ENCODE results near the gene SMIM24.
"Not testable (repeated sequence)": the region's sequence is repeated elsewhere in the genome, so short reads cannot be mapped to it uniquely, and the experiment has no call there.

SMIM24 gene

DNA sequence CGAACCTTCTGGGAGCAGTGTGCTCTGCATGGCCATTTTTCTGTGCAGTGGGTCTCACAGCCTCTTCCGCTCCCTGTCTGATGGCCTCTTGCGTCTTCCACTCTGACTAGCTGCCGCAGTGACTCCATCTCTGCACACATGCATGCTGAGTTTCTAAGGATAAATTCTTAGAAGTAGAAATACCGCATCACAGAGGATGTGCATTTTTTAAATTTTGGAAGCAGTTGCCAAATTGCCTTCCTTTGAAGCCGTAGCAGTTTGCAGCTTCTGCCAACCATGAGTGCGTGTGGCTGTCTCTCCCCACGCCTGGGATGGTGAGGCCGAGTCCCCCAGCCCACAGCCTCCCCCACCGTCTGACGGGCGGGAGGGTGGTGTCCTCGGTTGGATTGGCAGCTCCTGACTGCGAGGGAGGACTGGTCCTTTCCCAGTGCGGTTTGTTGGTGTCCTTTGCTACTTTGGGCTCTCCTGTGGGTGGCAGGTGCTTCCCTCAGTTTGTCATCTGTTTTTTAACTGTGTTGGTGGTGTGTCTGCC lies 35.6 kb upstream of the SMIM24 start:
- DNase-seq (ENCODE audit: extremely low read depth in 1 of 2, low read depth in 1 of 2): no peak

DNA sequence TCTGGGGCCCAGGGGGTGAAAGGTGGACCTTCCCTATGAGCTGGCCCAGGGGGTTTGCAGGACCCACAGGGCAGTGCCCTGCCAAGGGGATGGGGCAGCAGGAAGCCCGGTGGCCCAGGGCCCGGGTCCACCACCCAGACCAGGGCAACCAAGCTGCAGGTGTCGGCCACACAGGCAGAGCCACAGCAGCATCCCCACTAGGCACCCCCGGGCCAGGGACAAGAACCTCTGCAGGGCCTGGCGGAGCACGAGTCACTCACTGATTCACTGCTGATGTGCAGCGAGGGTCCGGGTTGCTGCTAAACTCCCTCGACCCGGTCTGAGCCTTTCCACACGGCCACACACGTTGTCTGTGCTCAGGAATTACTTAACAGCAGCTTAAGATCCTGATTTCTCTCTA lies 34.6 kb upstream of the SMIM24 start:
- no peak for DNase-seq (ENCODE audit: extremely low read depth in 1 of 2, low read depth in 1 of 2)

DNA sequence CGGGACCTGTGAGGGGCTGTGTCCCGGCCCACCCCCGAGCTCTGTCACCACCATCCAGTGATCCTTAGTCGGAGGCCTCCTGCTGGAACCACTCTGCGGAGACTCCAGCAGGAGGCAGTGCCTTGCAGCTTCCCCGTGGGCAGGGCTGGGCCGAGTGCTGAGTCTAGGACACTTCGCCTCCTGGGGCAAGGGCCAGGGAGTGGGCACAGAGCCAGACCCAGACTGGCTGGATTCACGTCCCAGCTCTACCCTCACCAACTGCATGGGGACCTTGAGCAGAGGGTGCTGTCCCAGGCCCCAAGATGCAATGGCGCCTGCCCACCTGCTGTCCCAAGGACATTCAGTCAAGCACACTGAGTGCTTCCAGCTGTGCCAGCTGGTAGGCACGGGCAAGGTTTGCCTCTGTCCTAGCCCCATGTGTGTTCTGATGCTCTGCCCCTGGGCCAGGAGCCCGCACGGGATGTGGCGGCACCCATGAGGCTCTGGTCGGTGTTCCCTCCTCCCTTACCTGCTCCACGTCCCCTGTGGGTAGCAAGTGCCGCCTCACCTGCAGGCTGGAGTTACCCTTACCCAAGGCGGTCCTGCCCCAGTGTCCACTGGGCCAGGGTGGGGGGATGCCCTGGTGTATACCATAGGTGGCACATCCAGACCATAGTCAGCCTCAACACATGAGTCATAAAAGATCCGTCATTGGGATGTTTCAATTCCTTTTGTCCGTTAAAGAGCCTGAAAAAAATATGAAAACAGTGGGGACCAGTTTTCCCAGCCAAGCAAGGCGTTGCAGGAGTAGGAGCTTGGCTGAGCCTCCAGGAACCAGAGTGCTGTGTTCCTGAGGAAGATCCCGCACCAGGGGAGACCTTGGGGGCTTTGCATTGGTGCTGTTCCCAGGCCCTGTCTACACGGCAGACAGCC lies 33.2 kb upstream of the SMIM24 start:
- DNase-seq (ENCODE audit: extremely low read depth in 1 of 2, low read depth in 1 of 2): no peak

DNA sequence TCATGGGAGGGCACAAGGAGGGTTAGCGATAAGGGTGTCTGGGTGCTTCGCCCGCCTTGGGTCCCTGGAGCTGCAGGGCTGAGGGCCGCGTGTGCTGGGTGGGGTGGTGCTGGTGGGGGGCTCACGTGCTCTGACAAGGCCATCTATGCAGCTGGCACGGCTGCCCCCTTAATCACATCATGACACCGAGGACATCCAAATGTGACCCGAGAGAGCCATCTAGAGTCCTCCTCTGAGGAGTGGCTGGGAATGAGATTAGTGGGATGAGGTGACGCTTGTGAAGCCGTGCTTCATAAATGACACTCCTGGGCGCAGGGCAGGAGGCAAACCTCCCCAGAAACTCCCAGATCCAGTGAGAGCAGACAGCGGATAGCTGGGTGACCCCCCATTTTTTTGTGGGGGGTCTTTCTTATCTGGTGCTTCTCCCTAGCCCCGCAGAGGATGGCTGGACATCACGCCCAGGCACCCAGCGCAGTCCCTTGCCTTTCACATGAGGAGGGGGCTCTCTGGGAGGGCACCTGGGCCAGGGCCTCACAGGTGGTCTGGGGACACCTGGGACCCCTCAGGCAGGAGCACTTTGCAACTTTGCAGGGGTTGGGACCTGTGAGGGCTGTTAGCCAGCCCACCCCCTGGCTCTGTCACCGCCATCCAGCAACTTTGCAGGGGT lies 32.4 kb upstream of the SMIM24 start:
- no peak for DNase-seq (ENCODE audit: extremely low read depth in 1 of 2, low read depth in 1 of 2)

DNA sequence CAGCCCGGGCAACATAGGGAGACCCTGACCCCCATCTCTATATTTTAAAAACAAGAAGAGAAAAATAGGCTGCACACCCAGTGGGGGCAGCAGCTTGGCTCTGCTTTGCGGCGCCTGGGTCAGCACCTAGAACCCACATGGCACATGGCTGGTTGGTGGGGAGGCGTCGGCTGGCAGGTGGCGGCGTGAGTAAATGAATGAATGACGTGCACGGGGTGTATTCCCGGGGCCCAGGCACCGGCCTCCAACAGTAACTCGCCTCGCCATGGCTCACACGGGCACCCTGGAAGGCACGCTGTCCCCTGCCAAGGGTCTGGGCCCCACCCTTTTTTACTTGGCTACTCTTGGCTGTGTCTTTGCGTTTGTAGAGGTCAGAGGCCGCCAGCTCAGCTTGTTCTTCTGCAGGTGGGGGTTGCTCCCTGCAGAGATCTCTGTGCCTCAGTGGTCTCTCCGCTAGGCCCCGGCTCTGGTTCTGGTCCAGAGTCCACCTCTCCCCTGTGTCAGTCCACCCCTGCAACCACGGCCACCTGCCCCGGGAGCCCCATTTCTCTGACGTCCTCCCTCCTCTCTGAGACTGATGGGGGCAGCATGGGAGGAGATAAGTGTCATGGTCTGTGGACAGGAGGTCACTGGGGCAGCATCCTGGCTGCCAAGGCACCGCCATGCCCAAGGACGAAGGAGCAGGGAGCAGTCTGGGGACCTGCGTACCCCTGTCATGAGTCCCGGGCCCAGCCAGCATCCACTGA lies 31.4 kb upstream of the SMIM24 start:
- no peak for DNase-seq (ENCODE audit: extremely low read depth in 1 of 2, low read depth in 1 of 2)

DNA sequence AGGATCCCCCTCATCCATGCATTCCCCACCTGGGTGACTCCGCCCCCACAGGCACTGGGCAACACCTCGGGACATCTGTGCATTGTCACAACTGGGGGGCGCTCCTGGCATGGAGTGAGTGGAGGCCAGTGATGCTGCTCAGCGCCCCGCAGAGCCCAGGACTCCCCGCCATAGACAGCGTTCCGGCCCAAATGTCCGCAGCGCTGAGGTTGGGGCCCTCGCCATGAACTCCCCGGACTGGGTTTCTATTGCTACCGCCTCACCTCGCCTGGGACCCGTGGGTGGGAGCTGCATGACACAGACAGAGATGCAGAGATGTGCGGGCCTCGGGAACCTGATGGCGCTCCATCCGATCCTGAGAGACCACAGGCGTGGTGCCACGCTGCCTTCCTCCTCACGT lies 30.4 kb upstream of the SMIM24 start:
- DNase-seq (ENCODE audit: extremely low read depth in 1 of 2, low read depth in 1 of 2): no peak

DNA sequence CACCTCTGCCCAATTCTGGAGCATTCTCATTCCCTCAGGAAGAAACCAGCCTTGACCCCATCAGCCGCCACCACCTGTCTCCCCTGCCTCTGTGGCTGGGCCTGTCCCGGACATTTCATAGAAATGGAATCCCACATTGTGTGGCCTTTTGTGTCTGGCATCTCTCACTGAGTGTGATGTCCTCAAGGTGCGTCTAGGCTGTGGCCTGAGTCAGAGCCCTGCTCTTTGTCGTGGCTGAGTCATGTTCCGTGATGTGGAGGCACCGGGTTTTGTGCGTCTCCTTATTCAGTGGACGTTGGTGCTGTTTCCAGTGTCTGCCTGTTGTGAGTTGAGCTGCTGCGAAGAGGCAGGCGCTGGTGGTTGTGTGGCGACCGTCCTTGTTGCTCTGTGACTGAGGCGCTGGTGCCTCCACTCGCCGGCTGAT lies 29.3 kb upstream of the SMIM24 start:
- DNase-seq (ENCODE audit: extremely low read depth in 1 of 2, low read depth in 1 of 2): peak in 1 of 2 donors; percentile 50

DNA sequence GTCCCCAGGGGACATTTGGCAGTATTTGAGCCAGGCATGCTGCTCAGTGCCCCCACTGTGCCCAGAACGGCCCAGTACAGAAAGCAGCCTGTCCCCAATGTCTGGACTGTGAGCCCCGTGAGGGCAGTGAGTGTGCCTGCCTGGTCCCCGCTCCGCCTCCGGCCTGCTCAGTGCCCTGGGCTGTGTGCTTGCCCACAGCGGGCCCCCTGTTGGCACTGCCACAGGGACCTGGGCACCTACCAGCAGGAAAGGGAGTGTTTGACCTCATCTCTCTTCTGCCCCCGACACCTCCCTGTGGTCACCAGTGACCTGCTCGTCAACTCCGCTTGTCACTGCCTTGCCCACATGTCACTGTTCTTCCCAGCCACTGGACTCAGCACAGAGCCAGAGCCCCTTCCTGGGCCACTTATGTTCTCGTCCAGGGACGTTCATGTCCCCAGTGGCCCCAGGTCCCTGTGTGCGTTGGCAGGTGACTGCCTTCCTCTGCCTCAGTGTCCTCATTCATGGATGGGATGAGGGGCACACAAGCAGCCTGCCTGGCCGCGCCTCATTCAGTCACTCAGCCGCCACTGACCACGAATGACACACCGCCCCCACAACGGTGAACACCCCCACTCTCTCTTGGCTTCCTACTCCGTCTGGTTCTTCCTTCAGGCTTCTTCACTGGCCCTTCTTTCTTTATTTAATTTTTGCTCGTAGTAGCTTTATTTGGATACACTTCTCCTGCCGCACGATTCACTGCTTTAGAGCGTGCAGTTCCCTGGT lies 28.6 kb upstream of the SMIM24 start:
- DNase-seq (ENCODE audit: extremely low read depth in 1 of 2, low read depth in 1 of 2): no peak

DNA sequence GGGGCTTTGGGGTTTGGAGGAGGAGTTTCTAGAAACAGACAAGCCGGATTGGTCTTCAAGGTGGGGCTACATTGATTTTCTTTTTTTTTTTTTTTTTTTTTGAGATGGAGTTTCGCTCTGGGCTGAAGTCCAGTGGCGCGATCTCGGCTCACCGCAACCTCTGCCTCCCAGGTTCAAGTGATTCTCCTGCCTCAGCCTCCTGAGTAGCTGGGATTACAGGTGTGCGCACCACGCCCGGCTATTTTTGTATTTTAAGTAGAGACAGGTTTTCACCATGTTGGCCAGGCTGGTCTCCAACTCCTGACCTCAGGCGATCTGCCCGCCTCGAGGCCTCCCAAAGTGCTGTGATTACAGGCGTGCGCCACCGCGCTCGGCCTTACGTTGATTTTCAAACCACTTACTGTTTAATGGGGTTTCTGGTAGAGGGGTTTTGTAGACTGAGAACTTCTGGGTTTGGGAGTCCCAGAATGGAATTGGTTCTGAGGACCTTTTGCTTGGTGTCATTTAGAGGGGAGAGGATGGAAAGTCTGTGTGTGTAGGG lies 27.9 kb upstream of the SMIM24 start:
- not testable (repeated sequence) for DNase-seq (ENCODE audit: extremely low read depth in 1 of 2, low read depth in 1 of 2)

DNA sequence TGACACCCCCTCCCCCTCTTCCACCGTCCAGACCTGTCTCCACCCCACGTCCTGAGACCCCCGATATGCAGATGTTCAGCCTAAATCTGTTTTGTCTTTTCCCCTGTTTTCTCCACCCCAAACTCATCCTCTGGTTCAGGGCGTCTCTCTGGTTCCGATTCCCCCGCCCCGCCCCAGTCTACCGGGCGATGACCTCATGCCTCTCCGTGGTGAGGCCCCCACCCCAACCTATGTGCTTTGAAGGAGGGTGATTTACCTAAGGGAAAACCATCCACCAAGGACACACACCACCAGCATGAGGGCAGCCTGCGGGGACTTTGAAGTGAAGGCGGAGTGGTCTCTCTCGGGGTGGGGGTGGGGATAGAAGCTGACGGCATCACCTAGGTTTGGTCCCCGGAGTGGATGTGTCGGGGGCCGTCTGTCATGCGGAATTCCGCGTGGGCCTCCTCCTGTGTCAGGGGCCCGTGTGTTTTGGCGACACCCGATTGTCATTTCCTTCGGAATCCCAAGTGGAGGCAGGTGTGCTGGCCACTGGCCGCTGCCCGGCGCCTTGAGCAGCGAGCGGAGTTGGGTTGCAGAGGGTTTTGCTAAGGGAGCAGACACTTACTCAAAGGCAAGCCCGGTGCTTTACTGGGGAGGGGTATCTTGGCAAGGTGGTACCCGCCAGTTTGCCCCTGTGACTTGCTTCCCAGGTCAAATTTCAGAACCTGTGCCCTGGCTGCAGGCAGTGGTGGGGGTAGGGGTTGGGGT lies 27.2 kb upstream of the SMIM24 start:
- no peak for DNase-seq (ENCODE audit: extremely low read depth in 1 of 2, low read depth in 1 of 2)

DNA sequence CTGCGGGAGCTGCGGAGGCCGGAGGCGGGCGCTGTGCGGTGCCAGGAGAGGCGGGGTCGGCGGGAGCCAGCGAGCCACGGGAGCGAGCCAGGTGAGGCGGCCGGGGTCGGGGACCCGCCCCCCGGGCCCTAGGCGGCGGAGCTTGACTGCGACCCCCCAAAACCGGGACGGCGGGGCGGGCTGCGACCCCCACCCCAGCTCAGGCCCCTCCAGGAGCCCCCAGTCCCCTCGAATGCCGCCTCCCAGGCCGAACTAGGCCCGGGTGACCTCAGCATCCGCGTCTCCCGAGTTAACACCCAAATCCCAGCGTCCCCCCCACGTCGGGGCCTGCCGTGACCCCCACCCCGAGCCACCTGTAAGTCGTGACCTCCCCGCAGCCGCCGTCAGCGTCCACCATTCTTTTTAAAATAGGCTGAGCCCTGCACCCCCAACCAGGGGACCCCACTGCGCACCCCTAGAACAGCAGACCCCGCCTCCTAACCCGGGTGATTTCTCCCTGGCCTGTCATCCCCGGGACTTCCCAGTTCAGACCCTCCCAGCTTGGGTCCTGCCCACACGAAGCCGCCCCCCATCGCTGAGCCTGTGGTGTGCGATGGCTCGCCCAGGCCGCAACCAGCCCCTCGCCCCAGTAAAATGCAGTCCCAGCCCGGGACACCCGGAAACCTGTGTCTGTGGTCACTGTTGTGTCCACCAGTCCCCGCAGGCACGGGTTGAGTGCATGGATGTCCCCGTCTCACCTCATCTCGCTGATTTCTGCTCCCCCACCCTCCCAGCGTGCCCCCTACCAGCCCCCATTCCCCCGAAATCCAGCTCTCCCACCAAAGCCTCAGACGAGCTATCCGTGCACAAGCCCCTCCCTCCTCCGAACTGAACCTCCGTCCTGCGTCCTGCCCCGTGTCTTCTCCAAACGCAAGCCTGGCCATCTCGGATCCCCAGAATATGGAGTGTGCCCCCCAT lies 26.3 kb upstream of the SMIM24 start:
- no peak for DNase-seq (ENCODE audit: extremely low read depth in 1 of 2, low read depth in 1 of 2)

DNA sequence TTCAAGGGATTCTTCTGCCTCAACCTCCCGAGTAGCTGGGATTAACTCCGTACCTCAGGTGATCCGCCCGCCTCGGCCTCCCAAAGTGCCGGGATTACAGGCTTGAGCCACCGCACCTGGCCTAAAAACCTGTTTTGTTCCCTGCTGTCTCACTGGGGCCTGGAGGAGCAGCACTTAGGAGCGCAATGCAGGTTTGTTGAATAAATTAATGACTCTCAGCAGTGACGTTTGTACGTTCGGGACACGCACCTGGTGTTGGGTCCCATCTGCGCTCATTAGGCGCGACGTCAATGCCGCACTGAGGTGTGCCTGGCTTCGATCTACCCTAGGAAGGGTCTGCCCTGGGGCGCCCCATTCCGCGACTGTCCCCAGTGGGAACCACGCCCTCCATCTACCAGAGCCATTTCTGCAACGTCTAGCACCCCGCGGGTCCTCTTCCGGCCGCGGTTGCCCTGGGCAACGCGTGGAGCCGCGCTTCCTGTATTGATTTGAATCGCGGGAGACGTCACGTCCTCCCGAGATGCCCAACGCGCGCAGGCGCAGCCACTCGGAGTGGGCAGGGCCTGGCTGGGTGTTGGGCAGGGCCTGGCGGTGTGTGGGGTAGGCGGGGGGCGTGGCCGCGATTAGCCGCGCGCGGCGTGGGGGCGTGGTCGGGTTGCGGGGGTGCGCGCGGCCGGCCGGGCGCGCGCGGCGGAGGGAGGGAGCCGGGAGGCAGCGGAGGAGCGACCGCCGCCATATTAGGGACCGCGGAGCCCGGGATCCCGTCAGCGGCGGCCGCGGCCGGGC lies 25.5 kb upstream of the SMIM24 start, which contains the start of gene FZR1:
FZR1 (plus strand) TSS at position 714 of the 786 bp plus-strand sequence. CDS start 16,679 bp downstream, outside the sequence.
- DNase-seq (ENCODE audit: extremely low read depth in 1 of 2, low read depth in 1 of 2): peak; percentile 98 to 99

DNA sequence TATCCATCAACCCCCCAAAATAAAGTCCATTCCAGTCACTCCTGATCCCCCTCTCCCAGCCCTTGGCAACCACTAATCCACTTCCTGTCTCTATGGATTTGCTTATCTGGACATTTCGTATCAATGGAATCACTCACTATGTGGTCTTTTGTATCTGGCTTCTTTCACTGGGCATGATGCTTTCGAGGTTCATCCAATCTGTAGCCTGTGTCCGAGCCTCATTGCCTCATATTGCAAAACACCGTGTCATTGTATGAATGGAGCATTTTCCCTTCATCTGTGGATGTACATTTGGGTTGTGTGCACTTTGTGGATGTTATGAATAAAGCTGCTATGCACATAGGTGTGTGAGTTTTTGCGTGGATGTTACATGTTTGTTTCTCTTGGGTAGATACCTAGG lies 24.4 kb upstream of the SMIM24 start:
- DNase-seq (ENCODE audit: extremely low read depth in 1 of 2, low read depth in 1 of 2): no peak

DNA sequence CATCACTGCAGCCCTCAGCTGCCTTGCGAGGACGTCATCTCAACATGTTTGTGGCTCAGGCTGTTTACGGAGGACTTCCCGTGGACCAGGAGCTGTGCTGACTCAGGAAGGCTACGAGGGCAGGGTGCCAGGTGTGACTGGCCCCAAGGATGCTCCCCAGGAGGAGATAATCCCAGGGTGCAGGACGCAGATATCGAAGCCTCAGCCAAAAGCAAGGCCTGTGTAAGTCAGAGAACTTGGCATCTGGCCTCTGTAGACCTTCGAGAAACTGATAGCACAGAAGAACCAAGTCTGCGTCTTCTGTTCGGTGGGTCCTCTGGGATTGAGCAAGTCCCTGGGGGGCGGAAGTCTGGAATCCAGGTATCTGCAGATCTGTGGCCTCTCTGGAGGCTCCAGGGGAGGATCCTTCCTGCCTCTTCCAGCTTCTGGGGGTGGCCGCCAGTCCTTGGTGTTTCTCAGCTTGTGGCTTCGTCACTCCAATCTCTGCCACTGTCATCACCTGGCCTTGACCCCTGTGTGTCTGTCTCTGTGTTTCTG lies 22.8 kb upstream of the SMIM24 start:
- no peak for DNase-seq (ENCODE audit: extremely low read depth in 1 of 2, low read depth in 1 of 2)

DNA sequence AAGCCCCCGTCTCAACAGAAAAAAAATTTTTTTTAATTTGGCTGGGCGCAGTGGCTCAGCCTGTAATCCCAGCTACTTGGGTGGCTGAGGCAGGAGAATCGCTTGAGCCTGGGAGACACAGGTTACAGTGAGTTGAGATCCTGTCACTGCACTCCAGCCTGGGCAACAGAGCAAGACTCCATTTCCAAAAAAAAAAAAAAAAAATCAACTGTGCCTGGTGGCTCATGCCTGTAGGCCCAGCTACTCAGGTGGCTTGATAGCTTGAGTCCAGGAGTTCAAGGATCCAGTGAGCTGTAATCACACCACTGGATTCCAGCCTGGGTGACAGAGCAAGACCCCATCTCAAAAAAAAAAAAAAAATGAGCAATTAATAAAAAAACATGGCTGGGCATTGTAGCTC lies 21.5 kb upstream of the SMIM24 start:
- no peak for DNase-seq (ENCODE audit: extremely low read depth in 1 of 2, low read depth in 1 of 2)

DNA sequence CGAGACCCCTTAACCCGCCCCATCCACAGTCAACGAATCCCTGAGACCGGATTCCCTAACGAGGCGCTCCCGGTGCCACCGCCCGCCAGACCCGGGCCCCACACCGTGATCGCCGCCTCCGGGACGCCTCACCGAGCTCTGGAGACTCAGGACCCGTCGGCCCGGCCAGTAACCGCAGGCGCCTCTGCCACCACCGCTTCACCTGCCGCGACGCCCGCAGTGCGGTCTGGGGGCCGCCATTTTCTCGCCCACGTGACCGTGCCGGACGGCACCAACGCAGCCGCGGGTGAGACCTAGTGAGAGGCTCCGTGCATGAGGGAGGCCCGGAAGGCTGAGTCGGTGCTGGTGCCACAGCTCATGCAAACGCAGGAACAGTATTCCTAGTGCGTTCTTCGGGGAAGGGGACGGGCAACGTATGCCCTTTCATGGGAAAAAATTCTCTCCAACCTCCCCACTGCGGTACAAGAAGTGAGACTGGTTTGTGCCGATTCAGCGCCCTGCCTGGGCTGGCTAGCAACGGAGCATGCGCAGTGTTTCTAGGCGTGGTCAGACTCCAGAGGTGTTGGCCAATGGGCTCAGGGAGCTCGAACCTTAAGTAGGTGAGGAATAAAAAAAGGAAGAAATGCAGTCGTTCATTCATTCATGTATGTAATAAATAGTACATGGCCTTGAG lies 20.2 kb upstream of the SMIM24 start, which contains the start of gene DOHH:
DOHH (minus strand) TSS at position 246 of the 673 bp plus-strand sequence. CDS start 3,860 bp downstream, outside the sequence.
- DNase-seq (ENCODE audit: extremely low read depth in 1 of 2, low read depth in 1 of 2): peak; percentile 91 to 96

Data from stimulated activated CD8-positive, alpha-beta memory T cell treated with anti-CD3 and anti-CD28 coated beads, Interleukin-7, amount 100 ng/mL, for 48 hours (primary cell).